HG02571 (cell line): ENCODE data around the gene RNF5.

Experiments
- ATAC-seq: cut with Tn5 transposase; IDR thresholded peaks from one replicate; pipeline ENCODE4 v1.9.1; 2021; ENCODE audit warnings: mild to moderate bottlenecking, moderate library complexity; ENCODE audit not compliant: unreplicated experiment

Gene RNF5

DNA sequence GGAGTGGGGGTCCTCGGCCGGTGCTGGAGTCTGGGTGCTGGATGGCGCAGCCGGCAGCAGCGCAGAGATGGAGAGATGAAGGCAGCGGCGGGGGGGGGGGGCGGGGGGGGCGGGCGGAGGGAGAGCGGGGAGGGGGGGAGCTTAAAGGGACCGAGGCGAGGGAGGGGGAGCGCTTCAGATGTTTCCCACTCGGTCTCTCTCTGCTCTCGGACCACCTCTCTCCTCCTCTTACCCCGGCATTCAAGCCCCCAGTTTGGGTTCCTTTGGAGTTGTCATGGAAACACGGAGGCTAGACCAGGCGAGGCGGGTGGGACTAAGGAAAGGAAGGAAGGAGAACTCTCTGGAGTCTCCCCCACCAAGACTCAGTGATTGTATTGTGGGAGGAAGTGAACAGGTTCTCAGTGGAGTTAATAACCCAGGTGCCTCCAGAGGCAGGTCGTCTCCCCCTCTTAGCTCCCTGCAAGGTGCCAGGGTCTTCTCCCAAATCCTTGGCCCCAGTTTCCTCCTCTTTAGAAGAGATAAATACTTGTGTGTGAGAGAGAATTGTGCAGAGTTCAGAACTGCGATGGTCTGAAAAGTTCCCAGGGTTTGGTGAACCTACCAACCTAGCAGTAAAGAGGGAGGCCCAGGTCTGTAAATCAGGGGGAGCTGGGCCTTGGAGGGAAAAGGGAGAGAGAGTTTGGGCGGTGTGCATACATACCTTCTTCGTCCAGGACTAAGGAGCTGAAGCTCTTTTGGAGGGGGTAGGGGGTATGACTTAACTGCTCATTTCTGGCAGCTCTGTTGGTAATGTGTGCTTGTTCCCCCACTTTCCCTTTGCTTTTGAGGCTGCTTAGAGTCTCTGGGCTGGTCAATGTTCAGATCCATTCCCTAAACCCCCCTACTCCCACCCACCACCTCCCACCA, 26.1 kb upstream of the RNF5 start, which contains the start of gene PRRT1:
TSS of gene PRRT1 (minus strand) at position 77 of the 906 bp plus-strand sequence. CDS start 112 bp downstream, outside the sequence.
- ATAC-seq = no peak

DNA sequence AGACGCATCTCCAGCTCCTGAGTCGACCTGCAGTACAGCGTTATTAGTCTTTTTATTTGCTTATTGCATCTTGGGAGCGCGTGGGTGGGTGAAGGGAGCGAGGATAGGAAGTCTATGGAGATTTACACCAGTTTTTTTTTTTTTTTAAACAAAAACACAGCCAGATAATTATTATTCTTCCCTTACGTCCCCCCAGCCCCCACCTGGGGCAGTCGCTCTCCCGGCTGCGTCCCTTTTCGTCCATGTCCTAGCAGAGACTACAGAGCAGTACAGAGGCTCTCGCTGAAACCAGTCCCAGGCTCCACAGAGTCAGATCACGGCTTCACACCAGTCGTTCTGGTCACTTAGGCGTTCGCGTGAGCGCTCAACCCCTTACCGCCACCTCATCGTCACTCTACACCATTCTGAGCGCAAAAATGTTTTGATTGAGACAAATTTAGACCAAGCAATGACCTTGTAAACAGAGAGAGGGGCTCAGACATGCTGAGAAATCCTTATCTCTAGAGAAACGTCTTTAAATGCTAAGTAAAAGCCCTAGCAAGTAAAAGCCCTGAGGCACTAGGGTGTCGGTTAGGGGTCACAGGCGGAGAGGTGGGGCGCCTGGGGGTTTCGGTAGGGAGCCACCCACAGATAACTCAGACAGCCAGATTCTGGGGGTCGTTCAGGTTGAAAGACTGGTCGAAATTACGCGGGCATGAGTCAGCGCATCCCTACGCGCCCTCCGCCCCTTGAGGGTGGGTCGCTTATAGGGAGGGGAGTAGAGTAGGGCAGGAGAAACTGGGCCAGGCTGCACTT, 25.2 kb upstream of the RNF5 start:
- no peak for ATAC-seq

DNA sequence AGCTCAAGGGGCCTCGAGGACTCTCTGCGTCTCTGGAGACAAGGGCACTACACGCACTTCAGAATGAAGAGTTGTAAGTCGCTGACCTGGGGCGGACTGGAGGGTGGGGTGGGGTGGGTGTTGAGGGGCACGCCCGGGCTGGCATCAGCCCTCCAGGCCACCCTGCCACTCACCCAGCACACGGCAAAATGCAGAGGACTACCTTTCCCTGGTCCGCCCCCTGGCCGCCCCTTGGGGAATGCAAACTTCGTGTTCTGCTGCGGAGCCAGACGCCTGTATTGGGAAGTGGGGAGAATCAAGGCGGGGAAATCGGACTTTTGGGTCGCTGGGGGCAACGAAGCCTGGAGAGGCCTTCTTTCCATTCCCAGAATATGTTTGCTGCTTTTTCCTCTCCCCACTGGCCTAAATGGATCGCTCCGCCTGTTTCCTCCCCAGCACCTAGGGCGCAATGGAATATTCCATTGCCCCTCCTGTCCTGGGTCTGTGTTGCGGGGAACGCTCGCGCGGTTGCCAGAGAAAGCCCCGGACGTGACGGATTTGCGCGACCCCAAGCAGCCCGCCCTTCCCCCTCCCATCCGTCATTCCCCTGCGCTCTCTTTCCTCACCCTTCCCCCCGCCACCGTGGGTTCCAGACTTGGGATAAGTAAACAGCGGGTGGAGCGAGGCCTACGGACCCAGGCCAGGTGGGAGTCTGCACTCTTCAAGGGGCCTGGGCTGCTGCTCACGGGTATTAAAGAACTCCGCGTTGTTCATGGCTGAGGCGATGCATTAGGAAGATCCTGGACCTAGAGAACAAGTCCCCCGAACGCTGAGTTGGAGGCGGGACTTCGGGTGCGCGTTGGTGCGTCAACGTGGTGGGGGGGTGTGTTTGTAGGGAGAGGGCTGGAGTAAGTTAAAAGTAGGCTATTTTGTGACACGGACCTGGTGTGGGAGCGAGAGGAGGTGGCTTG, 24.4 kb upstream of the RNF5 start, which contains the start of gene PPT2:
TSS of gene PPT2 (plus strand) at position 578 of the 950 bp plus-strand sequence. CDS start 454 bp downstream, outside the sequence.
- ATAC-seq = peak; percentile 33

DNA sequence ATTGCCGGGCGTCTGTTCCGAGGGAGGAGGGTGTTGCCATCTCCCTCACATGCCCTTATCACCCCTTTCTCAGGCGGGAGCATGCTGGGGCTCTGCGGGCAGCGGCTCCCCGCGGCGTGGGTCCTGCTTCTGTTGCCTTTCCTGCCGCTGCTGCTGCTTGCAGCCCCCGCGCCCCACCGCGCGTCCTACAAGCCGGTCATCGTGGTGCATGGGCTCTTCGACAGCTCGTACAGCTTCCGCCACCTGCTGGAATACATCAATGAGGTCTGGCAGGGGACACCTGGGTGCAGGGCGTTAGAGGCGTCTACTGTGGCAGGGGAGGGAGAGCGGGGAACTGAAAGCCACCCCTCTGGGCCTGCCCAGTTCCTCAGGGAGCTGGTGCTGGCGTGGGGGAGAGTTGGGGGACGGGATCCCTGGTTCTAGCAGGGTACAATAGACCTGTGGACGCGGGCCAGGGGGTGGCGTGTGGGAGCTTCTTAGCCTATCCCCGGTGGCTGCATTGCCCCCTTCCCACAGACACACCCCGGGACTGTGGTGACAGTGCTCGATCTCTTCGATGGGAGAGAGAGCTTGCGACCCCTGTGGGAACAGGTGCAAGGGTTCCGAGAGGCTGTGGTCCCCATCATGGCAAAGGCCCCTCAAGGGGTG, 23.6 kb upstream of the RNF5 start:
- ATAC-seq = peak; percentile 50

DNA sequence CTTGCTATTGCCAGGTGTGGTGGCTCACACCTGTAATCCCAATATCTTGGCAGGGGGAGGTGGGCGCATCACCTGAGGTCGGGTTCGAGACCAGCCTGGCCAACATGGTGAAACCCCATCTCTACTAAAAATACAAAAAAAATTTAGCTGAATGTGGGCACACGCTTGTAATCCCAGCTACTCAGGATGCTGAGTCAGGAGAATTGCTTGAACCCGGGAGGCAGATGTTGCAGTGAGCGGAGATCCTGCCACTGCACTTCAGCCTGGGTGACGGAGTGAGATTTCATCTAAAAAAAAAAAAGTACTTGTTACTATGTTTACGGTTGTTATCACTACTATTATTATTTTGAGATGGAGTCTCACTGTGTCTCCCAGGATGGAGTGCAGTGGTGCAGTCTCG, 21.3 kb upstream of the RNF5 start:
- no peak for ATAC-seq

DNA sequence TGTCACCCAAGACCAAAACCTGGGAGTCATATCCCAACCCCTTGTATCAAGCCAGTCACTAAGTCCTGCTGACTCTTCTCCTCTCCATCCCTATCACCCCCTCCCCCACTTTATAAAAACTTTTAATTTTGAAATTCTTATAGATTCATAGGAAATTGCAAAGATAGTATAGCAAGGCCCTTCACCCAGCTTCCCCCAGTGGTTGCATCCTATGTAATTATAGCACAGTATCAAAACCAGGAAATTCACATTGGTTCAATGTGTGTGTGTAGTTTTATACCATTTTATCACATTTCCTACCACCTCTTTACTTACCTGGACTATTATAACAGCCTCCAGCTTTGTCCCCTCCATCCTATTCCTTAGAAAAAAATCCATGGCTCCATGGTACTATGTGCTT, 20.2 kb upstream of the RNF5 start:
- ATAC-seq = no peak

DNA sequence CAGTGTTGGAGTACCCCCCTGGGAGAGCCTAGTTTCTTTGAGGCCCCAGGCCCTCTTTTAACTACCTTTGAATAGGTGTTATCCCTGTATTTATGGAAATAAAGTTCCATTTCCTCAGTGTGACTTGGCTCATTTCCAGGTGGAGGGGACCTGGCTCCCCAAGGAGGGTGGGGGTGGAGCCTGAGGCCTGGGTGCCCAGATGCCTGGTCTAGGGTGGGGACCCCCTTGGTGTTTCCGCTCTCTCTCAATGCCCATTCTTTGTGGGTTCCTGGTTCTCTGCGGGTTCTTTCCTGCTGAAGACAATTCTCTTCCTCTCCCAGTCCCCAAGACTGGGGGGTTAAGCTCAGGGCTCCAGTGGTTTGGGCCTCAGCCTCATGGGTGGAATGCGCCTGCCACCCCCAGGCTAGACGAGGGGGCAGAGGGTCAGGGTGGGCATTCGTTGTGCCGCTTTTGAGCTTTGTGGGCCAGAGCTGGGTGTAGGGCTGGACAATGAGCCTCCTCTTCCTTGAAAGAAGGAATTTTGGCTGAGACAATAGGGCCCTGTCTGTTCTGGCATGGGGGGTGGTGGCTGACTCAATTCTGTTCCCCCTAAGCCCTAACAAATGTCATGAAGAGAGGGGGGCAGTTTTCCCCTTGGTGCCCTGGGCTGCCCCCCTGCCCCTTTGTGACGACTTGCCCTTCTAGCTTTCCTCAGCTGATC, 14.5 kb upstream of the RNF5 start:
- no peak for ATAC-seq

DNA sequence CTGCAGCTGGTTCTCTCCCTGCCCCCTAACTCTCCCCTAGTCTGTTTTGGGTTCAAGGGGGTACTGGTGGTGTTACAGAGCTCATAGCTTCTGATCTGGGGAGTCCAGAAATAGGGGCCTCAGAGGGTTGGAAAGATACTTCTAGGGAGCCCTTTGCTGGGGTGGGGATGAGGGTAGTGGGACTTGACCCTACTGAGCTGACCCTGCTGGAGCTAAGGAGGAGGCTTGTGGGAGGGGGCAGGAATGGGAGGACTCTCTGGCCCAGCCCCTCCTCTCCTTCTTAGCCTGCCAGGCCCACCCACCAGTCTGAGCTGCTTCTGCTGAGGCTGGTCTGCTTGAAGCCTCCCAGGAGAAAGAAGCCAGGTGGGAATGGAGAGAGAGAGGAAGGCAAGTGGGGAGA, 13.9 kb upstream of the RNF5 start, which contains the start of gene EGFL8:
TSS of gene EGFL8 (plus strand) at position 301 of the 400 bp plus-strand sequence. CDS start 1,571 bp downstream, outside the sequence.
- no peak for ATAC-seq

DNA sequence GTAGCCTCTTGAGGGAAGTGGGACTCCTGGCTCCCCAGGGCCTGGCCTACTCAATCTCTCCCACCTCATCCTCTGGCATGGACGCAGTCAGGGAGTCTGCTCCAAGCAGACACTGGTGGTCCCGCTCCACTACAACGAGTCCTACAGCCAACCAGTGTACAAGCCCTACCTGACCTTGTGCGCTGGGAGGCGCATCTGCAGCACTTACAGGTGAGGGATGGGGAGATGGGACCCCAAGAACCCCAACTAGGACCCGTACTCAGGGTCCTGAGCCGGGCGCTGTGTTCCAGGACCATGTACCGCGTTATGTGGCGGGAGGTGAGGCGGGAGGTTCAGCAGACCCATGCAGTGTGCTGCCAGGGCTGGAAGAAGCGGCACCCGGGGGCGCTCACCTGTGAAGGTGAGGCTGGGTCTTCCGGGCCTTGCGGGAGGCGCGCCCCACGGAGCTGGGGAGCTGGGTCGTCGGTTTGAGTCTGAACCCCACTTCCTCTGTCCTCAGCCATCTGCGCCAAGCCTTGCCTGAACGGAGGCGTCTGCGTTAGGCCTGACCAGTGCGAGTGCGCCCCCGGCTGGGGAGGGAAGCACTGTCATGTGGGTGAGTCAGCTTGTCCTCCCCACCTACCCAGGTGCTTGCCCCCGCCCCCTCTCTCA, 11.7 kb upstream of the RNF5 start:
- ATAC-seq = no peak

DNA sequence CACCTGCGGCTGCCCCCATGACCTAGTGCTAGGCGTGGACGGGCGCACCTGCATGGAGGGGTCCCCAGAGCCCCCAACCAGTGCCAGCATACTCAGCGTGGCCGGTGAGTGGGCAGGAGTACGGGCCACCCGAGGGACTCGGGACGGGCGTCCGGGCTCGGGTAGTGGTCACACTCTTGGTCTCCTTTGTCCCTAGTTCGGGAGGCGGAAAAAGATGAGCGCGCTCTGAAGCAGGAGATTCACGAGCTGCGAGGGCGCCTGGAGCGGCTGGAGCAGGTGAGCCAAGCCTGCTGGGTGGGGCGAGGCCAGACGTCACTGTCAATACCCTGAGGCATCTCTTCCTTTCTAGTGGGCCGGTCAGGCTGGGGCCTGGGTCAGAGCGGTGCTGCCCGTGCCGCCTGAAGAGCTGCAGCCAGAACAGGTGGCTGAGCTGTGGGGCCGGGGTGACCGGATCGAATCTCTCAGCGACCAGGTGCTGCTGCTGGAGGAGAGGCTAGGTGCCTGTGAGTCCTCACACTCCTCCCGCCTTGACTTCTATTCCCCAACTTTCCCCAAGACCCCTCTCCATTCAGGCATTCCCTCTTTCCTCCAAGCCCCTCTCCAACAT, 10.9 kb upstream of the RNF5 start:
- no peak for ATAC-seq

DNA sequence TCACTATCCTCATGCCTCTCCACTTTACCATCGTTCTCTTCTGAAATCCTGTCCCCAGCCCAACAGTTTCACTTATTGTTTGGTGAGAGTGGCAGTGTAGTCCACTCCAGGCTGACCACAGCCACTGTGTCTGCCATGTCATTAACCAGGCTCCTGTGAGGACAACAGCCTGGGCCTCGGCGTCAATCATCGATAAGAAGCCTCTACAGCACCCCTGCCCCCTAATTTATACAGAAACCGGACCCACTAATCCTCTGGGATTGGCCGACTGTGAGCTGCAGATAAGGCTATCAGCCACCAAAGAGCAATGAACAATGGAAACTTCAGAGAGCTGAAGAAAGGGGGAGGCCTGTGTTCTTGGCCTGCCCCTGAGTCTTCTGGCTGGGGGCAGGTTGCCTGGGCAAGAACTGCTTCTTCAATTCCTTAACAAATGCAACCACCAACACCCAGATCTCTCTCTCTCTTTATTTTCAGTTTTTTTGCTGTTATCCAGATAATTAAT, 10.4 kb upstream of the RNF5 start:
- no peak for ATAC-seq

DNA sequence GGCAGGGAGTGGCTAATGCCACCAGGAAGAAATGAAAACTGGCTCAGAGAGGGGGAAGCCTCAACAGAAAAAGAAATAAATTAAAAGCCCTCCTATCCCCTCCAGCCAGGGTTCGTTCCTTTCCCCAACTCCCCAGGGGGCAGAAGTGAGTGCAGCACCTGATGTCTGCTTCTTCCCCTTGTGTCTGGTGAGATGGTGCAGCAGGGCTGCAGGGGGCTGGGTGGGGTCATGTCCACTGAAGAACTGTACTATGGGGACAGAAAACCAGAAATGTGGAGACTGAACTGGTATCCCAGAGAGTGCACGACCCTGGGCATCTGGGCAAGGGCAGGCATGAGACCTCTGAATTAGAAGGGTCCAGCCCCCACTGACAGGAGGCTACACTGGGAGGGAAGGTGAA, 9.9 kb upstream of the RNF5 start:
- no peak for ATAC-seq

DNA sequence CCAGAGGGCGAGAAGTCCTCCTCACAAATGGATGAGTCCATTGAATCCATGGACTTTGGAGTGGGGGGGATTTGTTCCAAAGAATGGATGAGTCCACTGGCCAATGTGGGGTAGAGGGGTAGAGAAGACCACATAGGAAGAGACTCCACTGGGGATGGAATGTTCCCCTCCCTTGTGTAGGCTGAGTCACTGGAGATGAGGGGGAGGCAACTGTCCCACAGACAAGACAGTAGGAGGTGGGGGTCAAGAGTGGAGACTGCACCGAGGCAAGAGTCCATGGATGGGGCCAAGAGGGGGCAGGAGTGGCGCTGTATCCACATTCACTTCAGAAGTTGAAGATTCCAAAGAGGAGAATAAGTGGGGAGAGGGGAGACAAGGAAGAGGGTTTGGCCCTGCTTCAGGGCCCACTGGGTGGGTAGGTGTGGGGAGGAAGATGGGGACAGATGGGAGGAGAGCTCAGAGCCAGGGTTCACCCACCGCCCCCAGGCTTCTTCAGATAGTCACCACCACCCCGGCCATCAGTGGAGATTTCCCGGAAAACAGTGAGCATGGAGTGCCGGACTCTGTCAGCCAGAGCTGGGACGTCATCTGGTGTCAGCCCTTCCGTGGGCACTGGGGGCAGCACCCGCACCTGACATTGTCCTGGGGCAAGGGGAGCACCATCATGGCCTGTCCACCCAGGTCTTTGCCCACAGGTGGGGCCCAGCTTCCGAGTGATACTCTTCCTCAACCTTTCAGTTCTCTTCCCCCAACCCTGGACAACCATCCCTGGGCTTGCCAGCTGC, 9.2 kb upstream of the RNF5 start:
- no peak for ATAC-seq

DNA sequence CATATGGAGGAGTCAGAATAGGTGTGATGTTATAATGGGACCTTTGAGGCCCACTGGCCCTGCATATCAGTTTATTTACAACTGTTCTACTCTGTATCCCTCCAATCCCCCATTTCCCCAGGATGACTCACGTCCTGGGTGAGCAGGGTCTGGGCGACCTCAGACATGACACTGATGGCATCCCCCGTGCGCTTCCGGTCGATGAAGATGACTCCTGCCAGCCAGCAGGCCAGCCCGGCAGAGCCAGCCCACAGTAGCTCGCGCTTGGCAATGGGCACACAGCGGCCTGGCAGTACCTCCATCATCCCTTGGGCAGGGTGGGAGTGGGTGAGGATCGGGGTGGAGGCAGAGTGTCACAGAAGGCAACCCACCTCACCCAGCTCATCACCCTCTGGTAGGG, 7.9 kb upstream of the RNF5 start:
- ATAC-seq = no peak

DNA sequence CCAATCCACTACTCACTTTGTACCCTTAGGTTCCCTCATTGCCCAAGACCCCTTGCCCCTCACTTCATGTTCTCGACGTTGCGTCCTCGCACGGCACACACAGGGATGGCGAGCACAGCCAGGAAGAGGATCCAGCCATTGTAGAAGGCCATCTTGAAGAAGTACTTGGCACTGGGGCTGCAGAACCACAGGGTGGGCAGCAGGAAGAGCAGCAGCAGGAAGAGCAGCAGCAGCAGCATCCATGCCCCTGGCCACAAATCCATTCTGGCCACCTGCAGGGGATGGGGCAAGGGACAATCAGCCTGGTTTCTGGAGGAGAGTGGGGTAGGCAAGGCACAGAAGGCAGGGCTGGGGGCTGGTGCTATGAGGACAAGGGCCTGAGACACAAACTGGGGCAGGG, 7.0 kb upstream of the RNF5 start:
- no peak for ATAC-seq

DNA sequence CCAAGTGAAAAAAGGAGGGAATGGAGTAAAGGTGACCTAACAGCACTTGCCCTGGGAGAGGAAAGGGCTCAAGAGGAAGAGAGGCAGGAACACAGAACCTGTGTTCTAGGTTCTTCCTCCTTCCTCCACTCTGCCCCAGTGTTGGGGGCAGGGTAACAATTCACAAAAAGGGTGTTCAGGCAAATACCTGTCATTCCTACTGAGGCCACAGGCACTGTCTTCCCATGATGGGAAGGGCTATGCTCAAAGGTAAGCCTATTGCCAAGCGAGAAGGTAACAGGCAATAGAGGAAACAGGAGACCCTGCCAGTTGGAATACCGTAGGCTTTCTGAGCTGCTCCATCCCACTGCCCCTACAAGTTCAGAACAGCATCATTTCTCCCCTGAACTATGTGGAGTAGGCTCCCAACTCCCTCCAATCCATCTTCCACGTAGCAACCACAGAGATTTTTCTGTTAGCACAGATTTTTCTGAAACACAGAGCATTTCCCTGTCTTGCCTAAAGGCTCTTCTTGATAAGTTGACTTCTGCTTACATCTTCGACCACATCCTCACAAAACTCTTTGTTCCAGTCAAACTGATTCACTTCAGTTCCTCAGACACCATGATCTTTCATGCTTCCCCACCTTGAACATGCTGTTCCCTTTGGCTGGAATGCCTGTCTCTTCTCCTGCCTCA, 5.0 kb upstream of the RNF5 start:
- no peak for ATAC-seq

DNA sequence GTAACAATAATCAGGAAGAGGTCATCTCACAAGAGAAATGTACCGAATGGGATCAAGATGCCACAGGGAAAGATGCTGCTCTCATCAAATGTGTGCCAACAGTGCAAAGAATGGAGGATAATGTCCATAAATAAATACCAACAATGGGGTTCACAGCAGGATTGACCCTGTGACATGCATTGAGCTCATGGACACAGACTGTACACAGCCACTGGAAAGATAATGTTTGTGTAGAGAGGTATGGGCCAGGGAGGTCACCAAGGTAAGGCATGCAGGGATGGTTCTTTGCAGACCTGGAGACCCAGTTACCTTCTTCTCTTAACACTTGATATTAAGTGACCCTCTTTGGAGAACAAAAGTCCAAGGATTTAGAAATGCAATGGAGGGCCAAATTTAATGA, 3.8 kb upstream of the RNF5 start:
- ATAC-seq = no peak
